NCI-H226 (cell line): ENCODE results near the gene PLAAT2.
A peak's percentile ranks its signal among the peaks of the same experiment; 100 is the strongest.

Experiments used
- DNase-seq: peaks from one replicate; pipeline ENCODE4 v3.0.0-alpha.2; 2015

Gene PLAAT2

DNA sequence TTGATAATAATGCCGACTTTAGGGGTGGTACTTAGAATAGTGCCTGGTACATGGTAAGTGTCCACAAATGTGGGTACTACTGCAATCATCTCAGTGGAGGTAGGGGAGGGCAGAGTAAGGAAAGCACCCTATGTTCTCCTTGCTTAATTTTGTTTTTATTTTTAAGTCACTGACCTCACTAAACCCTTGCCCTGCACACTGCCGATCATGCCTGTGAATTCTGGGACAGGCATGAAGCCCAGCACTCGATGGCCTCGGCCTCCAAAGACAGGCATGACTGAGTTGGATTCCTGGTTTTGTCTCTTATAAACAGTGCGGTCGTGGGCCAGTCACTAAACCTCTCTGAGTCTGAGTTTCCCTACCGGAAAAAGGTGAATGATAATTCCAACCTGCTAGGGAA lies 50.4 kb downstream of the PLAAT2 start:
- no peak for DNase-seq

DNA sequence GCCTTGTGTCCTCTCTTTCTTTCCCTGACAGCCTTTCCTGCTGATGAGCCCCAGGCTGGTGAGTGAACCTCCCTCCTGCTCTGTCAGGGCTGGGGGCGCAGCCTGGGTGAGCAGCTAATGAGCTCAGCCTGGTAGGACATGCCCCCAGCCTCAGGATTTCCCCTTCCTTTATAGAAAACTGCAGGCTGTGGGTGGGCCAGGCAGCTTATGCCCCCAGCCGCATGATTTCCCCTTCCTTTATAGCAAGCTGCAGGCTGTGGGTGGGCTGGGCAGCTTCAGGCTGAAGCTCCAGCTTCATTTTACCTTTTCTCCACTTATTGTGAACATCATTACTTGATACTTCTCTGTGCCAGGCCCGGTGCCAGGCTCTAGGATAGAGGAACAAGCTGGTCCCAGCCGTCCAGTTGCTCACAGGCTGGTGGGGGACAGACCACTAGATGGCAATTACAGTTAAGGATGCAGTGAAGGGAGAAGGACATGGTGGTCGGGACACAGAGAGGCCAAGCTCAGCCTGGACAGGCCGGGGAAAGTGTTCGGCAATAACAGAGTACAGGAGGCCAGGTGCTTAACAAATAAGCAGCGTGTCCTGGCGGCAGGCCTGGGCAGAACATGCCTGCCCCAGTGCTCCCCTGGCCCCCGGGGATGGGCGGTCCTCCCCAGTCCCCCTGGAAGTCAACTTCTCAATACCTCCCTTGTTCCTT lies 52.0 kb downstream of the PLAAT2 start:
- DNase-seq: no peak

DNA sequence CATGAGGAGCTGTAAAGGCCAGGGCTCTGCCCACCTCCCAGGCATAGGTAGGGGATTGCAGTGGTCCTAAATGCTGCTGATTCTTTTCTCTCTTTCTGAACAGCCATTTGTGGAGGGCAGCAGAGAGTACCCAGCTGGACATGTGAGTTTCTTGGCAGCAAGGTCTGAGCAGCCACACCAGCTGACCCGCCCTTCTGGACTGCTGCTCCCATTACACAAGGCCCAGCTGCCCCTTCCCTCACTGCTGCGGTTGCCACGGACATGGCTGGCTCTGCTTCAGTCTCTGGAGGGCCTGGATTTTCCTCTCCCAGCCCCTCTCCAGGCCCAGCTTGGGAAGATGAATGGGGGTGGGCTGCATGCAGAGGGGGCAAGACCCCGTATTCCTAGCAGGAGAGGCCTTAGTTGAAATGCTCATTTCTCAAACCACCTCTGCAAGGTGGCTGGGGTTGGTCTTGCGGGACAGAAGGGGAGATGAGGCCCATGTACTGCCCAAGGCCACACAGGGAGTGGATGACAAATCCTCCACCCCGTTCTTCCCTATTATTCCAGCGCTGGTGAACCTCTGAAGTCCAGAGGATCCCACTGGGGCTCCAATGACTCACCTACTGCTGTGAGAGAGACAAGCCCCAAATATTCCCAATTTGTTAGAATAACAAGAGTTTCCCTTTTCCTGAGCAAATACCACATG lies 52.7 kb downstream of the PLAAT2 start:
- peak; percentile 50 for DNase-seq

DNA sequence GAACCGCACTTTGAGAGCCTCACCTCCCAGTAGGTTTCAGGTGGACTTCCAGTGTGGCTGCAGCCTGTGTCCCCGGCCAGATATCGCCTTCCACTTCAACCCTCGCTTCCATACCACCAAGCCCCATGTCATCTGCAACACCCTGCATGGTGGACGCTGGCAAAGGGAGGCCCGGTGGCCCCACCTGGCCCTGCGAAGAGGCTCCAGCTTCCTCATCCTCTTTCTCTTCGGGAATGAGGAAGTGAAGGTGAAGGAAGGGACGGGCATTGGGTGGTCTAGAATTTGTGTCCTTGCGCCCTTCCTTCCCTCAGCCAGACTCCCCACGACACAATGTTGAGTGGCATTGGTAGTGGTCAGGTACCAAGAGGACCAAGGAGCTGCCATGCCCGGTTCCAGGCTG lies 54.4 kb downstream of the PLAAT2 start:
- DNase-seq: no peak

DNA sequence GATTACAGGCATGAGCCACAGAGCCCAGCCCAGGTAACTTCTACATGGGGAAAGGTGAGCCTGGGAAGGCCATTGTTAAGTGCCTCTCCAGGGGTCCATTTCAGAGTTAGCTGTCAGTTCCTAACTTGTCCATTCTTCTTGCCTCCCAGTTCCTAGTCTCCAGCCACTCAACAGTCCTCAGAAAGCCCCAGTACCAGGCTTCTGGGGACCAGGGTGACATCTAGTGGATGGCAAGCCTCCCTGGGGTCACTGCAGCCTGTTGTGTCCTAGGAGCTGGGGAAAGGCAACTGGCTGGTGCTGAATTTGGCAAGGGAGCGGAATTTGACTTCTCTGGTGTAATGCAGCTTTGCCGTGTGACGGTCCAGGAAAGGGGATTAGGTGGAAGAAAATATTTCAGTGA lies 55.2 kb downstream of the PLAAT2 start:
- DNase-seq: no peak

DNA sequence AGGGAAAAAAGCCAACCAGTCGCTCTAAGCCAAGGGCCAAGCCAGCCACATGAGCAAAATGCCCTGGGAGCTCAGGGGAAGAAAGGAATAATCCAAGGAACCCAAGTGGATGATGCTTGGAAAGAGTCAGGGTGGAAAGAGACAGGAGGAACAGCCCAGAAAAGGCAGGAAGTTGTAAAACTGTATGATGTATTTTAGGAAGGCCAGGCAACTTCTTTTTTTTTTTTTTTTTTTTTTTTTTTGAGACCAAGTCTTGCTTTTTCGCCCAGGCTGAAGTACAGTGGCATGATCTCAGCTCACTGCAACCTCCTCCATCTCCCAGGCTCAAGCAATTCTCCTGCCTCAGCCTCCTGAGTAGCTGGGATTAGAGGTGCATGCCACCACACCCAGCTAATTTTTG lies 55.7 kb downstream of the PLAAT2 start:
- no peak for DNase-seq

DNA sequence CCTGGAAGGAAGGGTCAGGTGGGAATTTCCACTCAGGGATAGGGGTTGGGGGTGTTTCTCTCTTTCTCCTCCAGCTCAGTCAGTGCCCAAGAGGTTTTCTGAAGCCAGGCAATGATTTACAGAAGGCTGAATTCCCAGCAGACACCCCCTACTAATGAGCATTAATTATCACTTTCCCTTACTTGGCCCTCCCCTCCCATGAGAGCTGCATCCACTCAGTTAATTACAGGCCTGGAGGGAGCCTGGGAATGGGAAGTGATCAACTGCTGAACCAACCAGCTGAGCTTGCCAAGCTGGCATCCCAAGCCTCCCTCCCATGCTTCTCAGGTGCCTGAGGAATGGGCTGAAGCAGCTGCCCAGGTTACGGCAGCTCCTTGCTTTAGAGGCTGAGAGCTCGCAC lies 56.3 kb downstream of the PLAAT2 start:
- no peak for DNase-seq

DNA sequence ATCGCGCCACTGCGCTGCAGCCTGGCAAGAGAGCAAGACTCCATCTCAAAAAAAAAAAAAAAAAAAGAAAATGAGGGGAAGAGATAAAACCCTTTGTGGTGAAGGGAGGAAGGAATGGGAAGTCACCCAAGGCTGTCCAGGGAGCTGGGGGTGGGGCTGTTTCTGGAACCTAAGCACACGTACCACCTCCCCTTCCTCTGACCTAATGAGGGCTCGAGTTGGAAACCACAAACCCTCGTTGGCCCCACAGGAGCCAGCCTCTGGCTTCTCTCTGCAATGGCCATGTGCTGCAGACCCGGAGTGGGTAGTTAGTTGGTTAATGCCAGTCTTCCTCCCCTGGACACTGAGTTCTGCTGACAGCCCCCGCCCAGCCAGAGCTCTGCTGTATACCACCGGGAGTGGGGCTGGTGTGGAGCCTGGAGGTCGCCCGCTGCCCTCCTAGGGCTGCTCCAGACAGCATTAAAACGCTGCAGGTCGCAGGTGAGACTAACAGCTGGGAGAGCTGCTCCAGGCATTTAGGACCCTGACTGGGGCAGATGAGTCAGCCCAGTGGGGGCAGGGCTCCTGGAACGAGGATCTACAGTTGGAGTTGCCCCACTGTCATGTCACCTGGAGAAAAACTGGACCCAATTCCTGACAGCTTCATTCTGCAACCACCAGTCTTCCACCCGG lies 57.2 kb downstream of the PLAAT2 start, which contains the start of gene LGALS12:
LGALS12 (plus strand) TSS at position 228 of the 672 bp plus-strand sequence; CDS start at position 603, 375 bp downstream.
- peak; percentile 51 for DNase-seq

DNA sequence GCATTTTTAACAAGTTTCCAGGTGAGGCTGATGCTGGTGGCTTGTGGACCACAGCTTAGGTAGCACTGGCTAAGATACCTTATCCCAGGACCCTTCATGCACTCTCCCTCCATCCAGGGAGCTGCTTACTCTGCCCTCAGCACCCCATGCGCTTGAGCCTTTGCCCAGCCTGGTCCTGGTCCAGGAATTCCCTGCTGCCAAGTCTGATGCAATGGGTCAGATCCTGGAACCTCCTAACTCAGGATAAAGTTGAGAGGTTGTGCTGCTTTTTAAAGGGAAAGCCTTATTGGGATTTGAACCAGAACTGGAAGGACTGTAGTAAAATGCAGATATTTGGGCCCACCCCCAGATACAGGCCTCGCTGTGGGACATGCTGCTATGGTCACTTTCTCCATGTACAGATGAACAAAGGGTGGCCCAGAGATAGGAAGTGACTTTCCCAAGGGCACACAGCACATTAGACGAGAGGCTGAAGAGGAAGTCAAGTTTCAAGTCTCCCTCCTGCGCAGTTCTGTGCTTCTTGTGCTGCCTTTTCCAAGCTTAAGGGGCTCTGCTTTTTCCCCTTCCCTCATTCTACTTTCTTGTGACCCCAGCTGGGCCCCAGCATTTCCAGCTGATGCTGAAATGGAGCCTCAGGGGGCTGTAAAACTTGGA lies 58.1 kb downstream of the PLAAT2 start:
- DNase-seq: no peak

DNA sequence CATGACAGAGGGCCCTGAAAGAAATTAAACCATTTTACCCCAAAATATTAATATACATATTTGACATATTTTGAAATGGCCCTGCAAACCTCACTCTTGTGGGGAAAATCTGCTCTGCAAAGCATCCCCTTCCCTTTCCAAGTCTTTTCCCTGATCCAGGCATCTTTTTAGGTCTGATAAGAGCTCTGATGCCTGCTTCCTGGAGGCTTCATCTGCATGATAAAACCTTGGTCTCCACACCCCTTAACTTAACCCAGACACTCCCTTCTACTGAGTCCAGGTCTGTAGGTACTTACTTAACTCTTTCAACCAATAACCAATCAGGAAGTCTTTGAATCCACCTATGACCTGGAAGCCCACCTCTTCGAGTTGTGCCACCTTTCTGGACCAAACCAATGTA lies 59.1 kb downstream of the PLAAT2 start:
- DNase-seq: no peak

DNA sequence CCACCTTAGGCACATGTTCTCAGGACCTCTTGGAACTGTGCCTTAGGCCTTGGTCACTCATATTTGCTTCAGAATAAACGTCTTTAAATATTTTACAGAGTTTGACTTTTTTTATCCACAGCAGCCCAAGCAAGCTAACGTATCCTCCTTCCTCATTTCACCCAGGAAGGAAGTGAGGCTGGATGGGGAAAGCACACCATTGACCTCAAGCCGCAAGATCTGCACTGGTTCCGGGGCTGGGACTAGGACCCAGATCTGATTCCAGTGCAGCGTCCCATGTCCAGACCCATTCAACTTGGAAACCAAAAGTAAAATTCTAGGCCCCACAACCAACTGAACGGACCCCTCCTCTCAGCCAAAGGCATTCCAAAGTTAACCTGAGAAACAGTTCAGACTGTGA lies 59.7 kb downstream of the PLAAT2 start:
- DNase-seq: no peak
